ENCODE results near the gene SYT6. TPM values are rescaled to one million over a fixed set of nuclear protein-coding genes. Genes with fewer than 3 reads are reported as not detected.

SYT6 gene
- total RNA-seq, 1 experiment from 2014 or later: not detected

DNA sequence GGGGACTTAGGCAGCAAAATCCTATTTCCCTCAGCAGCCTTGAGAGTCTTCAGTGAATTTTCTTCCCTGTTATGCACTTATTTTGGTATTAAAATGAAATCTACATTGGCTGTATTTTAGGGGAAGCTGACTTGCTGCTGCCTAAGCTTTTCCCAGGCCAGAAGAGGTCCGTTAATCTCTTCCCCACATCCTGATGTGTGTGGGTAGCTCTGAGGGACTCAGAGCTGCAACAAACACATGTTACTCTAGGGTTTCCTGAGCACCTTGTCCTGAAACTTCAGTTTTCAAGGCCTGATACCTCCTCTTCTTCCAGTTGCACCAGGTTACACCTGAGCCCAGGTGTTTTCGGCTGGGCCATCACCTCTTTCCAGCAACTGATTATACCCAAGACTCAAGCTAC lies 51.5 kb downstream of the SYT6 start:
- H3K9me2 ChIP-seq (ENCODE audit: insufficient read depth): no peaks in the 10 kb centered on the region
- RAD21 ChIA-PET (ENCODE audit: low non-redundant PET in 1 of 2, low total read pairs in 2 of 2, uncharacterized antibody in 2 of 2, unreplicated experiment in 2 of 2): no interaction called here
- no TSS peak for BruUV-seq (replicated peaks)

More for the DNA sequence above, 51.5 kb downstream of the SYT6 start:
- TF ChIP-seq FOSL1 (IDR thresholded peaks at IDR 0.05; ENCODE audit: low read depth) (no peak), ZNF274 (IDR thresholded peaks at IDR 0.05; ENCODE audit: low read depth, low read length) (no peak), ZFX (IDR thresholded peaks at IDR 0.05) (no peak), ZBTB33 (IDR thresholded peaks at IDR 0.05; ENCODE audit: extremely low read depth, insufficient replicate concordance, low read length) (no peak), POLR2AphosphoS5 (IDR thresholded peaks at IDR 0.05; ENCODE audit: low read depth, low read length) (no peak)
- TF ChIP-seq, protein P1, sequence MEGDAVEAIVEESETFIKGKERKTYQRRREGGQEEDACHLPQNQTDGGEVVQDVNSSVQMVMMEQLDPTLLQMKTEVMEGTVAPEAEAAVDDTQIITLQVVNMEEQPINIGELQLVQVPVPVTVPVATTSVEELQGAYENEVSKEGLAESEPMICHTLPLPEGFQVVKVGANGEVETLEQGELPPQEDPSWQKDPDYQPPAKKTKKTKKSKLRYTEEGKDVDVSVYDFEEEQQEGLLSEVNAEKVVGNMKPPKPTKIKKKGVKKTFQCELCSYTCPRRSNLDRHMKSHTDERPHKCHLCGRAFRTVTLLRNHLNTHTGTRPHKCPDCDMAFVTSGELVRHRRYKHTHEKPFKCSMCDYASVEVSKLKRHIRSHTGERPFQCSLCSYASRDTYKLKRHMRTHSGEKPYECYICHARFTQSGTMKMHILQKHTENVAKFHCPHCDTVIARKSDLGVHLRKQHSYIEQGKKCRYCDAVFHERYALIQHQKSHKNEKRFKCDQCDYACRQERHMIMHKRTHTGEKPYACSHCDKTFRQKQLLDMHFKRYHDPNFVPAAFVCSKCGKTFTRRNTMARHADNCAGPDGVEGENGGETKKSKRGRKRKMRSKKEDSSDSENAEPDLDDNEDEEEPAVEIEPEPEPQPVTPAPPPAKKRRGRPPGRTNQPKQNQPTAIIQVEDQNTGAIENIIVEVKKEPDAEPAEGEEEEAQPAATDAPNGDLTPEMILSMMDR (IDR thresholded peaks at IDR 0.05 in 2 of 3, conservative IDR thresholded peaks at IDR 0.05 in 1 of 3; ENCODE audit: borderline replicate concordance in 1 of 3, insufficient read depth in 1 of 3, low read depth in 2 of 3, low read length in 2 of 3): no peak
- Histone ChIP-seq H4K20me1 (ENCODE audit: insufficient read depth) (no peaks in the 10 kb centered on the region), H3K36me3 (ENCODE audit: control insufficient read depth in 1 of 2, insufficient read depth in 2 of 2, low read length in 2 of 2) (no peaks in the 10 kb centered on the region), H3K27me3 (ENCODE audit: insufficient read depth, low read length) (peaks cover 36% of the 10 kb centered on the region), H3K79me2 (ENCODE audit: insufficient read depth, low read length) (no peaks in the 10 kb centered on the region), H3K9ac (ENCODE audit: low read length) (no peak overlapping the region), H3K9me3 (ENCODE audit: control insufficient read depth in 1 of 2, insufficient read depth in 1 of 2, low read depth in 1 of 2, low read length in 2 of 2) (no peaks in the 10 kb centered on the region), H3K4me1 (ENCODE audit: control insufficient read depth in 1 of 2, insufficient read depth in 2 of 2, low read length in 2 of 2) (no peaks in the 10 kb centered on the region), H3K27ac (ENCODE audit: low read depth, low read length) (no peak overlapping the region), H2AFZ (ENCODE audit: low read depth, low read length, poor library complexity, severe bottlenecking) (no peak overlapping the region), H3K4me2 (ENCODE audit: low read length) (no peak overlapping the region), H3K4me3 (replicated peaks in 1 of 2; ENCODE audit: low read depth in 1 of 2, low read length in 2 of 2) (no peak overlapping the region)
- ChIA-PET CTCF (interaction anchor here (1.2 kb wide), 1 partner anchor 181 kb away, joined by 3 read pairs; no protein-coding TSS in a partner anchor), POLR2A (no interaction called here)
- DNase-seq (ENCODE audit: low read depth, low spot score) (no peak), ATAC-seq (no peak)
- intact Hi-C loops (cut with micrococcal nuclease): no loop called here
